D341Med (cell line): ENCODE data around the gene JAKMIP3.
"Not testable (repeated sequence)": the region's sequence is repeated elsewhere in the genome, so short reads cannot be mapped to it uniquely, and the experiment has no call there.

ENCODE experiments used
- DNase-seq: peaks from one replicate; pipeline ENCODE4 v3.0.0; 2012; ENCODE audit warnings: low spot score

Gene JAKMIP3

GRCh38 chr10:132064082-132064755 lies 1.5 kb upstream of the JAKMIP3 start:
- DNase-seq = no peak

GRCh38 chr10:132064771-132065437 lies 842 bp upstream of the JAKMIP3 start:
- DNase-seq = no peak

GRCh38 chr10:132066186-132066585 lies 440 bp downstream of the JAKMIP3 start:
- DNase-seq = no peak

GRCh38 chr10:132066812-132067211 lies 1.1 kb downstream of the JAKMIP3 start:
- DNase-seq = no peak

- no peak for DNase-seq
Measured at GRCh38 chr10:132068431-132069121, 2.8 kb downstream of the JAKMIP3 start.

GRCh38 chr10:132069122-132069848 lies 3.5 kb downstream of the JAKMIP3 start:
- no peak for DNase-seq

GRCh38 chr10:132069849-132070182 lies 4.1 kb downstream of the JAKMIP3 start:
- no peak for DNase-seq

GRCh38 chr10:132070724-132071123 lies 5.0 kb downstream of the JAKMIP3 start:
- no peak for DNase-seq

GRCh38 chr10:132071667-132072066 lies 5.9 kb downstream of the JAKMIP3 start:
- no peak for DNase-seq

GRCh38 chr10:132075909-132076577 lies 10.3 kb downstream of the JAKMIP3 start:
- no peak for DNase-seq

- DNase-seq = no peak
Measured at GRCh38 chr10:132076578-132077081, 10.9 kb downstream of the JAKMIP3 start.

- no peak for DNase-seq
Measured at GRCh38 chr10:132077091-132077490, 11.3 kb downstream of the JAKMIP3 start.

- no peak for DNase-seq
Measured at GRCh38 chr10:132078746-132079345, 13.1 kb downstream of the JAKMIP3 start.

GRCh38 chr10:132084384-132084783 lies 18.6 kb downstream of the JAKMIP3 start:
- not testable (repeated sequence) for DNase-seq

- not testable (repeated sequence) for DNase-seq
Measured at GRCh38 chr10:132093236-132093635, 27.5 kb downstream of the JAKMIP3 start.

GRCh38 chr10:132094581-132095234 lies 29.0 kb downstream of the JAKMIP3 start:
- no peak for DNase-seq

- no peak for DNase-seq
Measured at GRCh38 chr10:132095403-132096113, 29.8 kb downstream of the JAKMIP3 start.

GRCh38 chr10:132096223-132096622 lies 30.5 kb downstream of the JAKMIP3 start:
- DNase-seq = no peak

- no peak for DNase-seq
Measured at GRCh38 chr10:132096863-132097478, 31.2 kb downstream of the JAKMIP3 start.
